ENCODE data around the gene U2SURP.
A peak's percentile ranks its signal among the peaks of the same experiment; 100 is the strongest.

Gene U2SURP

GRCh38 chr3:143001369-143002082, at the start of gene U2SURP:
Gene U2SURP, plus strand, starts transcription at chr3:143001570. Its CDS starts 59 bp downstream, at chr3:143001629.
- peak; percentile 99 for DNase-seq (ENCODE audit: low read depth)

DNA sequence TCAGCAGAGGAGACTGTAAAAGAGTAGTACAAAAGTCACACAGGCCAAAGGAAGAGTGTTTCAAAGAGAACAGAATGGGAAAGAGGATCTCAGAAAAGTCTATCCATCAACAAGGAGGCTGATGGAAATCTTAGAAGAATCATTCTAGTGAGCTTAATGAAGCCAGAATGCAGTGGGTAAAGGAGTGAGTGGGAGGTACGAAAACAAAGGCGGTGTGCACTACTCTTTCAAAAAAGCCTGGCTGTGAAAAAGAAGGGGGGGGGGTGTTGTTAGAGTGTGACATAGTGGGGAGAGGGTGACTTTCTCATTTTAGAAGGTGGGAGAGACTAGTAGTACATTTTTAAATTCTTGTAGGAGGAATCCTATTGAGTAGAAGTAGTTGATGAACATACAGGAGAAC, 49.6 kb upstream of the U2SURP start:
- DNase-seq (ENCODE audit: low read depth) = no peak

DNA sequence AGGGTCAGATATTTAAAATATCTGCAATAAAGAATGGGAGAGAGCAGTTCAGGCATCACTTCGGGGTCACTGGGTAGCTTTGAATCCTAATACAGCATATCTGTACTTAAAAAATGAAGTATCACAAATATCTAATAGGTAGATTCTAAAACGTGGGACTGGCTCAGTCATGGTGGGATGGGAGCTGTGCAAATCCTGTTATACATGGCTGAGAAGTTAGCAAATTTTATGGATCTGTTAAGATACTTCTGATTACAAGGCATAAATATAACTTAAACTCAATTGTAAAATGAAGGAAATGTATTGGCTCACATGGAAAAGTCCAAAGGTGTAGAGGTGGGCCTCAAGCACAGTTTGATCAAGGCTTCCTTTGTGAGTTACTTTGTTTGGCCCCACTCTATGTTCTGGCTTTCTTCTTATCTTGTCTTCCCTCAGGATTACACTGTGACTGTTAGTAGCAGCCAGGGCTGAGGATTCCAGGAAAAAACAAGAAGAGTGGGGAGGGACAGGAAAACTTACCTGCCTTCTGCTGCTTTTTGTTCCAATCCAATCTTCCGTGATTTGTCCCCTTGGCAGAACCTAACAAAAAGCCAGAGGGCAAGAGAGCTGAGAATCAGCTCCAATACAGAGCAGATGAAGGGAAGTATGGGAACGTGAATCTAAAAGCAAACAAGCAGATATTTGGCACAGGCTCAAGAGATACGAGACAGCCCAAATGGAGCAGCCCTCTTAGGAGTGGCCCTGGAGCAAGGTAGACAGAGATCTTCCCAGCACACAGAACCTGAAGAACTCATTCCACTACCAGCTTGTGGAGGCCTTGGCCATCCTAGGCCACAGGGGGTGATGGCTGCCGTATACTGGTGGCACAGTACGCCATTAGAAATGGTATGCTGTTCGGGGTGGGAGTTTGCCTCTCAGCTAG, 48.8 kb upstream of the U2SURP start:
- DNase-seq (ENCODE audit: low read depth) = no peak

- no peak for DNase-seq (ENCODE audit: low read depth)
Observed at GRCh38 chr3:142953443-142953842, 47.9 kb upstream of the U2SURP start.

GRCh38 chr3:142958707-142959106, 42.7 kb upstream of the U2SURP start:
- DNase-seq (ENCODE audit: low read depth) = peak; percentile 47

DNA sequence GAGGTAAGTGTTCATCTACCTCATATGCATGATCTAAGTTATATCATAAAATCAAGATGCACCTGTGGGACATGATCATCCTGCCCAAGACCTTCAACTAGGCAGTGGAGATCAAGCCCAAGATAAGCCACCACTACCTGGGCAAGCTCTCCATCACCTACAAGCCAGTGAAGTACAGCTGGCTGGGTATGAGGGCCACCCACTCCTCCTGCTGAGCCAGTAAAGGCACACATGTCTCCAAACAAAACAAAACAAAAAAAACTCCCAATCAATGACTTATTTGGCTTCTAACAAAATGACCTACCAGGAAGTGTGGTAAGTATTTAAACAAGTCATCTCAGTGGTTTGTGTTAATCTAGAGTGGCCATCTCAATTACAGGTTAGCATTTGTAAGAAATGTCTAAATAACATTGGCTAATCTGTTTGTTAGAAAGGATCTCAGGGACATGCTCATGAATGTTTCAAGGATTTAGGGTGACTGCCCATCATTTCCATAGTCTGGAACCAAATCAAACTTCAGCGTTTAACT, 41.0 kb upstream of the U2SURP start:
- DNase-seq (ENCODE audit: low read depth) = no peak

- no peak for DNase-seq (ENCODE audit: low read depth)
Observed at GRCh38 chr3:142961539-142961938, 39.8 kb upstream of the U2SURP start.

GRCh38 chr3:142962175-142962519, 39.2 kb upstream of the U2SURP start:
- no peak for DNase-seq (ENCODE audit: low read depth)

GRCh38 chr3:142962520-142963233, 38.7 kb upstream of the U2SURP start:
- DNase-seq (ENCODE audit: low read depth) = no peak

GRCh38 chr3:142963234-142963515, 38.2 kb upstream of the U2SURP start:
- no peak for DNase-seq (ENCODE audit: low read depth)

GRCh38 chr3:142963516-142964448, 37.6 kb upstream of the U2SURP start, which contains the start of gene PAQR9:
Gene PAQR9, minus strand, starts transcription at chr3:142963674. Its CDS starts 338 bp downstream, at chr3:142963336.
- DNase-seq (ENCODE audit: low read depth) = peak; percentile 17

DNA sequence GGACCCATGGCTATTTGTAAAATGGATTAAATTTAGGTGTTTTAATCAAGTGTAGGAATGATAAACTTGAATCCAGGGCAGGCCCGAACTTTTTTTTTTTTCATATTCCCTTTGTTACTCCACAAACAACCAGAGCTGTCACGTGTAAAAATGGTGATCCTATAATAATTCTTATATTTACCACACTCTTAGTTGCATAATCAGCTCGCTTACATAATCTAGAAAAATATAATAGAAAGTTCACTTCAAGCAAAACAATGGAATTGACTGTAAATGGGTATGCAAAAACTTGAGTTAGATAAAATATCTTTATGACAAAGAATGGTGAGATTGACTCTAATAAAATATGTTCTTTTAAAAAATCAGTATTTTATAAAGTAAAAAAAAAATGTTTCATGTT, 35.8 kb upstream of the U2SURP start:
- no peak for DNase-seq (ENCODE audit: low read depth)

- no peak for DNase-seq (ENCODE audit: low read depth)
Observed at GRCh38 chr3:142966808-142967207, 34.6 kb upstream of the U2SURP start.

DNA sequence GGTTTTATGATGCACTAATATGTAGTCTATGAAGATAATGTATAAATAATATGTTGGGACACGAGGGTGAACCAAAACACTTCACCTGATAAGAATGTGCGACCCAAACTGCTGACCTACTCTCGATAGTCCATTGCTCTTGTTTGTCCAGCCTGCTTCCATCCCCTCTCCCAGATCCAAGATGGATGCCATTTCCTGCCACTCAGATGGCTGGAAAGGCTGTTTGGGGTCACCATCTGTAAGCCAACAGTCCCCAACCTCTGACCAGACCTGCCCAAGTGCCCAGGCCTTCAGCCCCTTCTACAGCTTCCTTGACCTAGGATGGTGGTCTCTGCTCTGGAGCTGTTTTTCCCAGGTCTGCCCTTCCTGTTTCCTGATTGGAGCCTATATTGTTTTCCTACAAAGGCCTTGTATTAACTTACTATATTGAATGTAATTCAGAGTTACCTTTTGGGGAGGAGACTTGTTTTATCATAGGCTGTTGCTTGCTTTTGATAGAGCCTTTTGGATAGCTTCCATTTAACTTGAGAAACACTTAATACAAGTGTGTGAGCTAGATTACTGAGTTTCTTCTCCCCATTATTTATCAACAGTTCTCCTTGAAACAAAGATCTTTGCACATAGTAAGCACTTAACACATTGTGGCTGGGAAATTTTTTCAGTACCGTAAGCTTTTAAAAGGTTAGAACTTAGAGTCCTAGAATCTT, 32.9 kb upstream of the U2SURP start:
- DNase-seq (ENCODE audit: low read depth) = no peak

- no peak for DNase-seq (ENCODE audit: low read depth)
Observed at GRCh38 chr3:142971431-142971830, 29.9 kb upstream of the U2SURP start.

DNA sequence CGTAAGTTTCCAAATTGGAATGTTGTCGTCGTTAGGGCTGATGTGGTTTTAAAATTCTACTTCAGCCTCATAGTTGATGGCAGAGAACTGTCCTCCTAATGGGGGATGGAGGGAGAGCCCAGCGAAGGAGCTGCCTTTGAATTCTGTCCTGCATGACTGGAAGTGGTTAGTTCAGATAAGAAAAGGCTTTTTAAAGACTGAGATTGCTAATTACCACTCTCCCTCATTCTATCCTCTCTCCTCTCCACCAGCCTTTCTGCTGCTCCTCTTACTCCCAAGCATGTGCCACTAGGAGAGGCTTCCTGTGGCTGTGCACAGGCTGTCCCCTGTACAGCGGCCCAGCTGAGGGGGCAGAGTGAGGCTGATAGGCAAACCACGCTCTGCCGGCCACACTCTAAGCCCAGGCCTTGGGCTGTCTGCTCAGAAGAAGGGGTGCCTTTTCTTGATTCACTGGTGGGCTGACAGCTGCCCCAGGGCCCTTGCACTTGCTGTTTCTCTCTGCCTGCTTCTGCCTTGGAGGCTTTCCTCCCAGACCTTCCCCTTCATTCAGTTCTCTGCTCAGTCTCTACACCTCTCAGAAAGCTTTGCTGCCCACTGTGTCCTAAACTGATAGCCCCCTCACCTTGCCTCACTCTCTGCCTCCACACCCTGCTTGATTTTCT, 29.1 kb upstream of the U2SURP start:
- DNase-seq (ENCODE audit: low read depth) = no peak

DNA sequence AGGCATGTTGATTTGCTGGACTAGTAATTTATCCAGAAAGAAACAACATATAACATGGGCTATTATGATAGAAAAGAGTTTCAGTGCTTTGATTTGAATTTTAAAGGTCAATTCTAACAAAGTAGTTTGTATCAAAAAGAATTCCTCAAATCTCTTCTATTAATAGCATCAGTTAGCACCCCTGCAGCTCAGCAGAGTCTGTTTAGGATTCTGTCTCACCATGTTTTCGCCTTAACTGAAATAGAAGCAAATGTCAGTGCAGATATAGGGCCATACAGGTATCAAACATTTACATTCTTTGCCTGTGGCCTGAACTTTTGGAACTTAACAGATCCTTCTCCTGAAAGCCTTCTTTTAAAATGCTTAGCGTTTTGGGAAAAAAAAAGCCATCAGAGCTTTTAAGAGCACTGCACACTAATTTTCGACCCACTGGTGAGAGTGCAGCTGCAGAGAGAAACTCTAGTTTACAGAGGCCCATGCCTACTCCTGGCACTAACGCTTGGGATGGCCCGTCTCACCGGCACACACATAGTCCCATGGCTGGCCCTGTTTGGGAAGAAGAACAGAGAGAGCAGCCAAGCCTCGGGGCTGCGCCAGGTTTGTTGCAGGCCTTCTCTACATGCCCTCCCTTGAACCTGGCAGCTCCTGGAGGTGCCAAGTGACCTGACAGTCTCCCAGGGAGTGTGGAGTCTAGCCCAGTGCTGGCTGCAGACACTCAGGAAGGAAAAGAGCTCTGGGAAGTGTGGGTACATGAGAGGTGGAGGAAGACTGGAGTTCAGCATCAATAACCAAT, 28.0 kb upstream of the U2SURP start:
- DNase-seq (ENCODE audit: low read depth) = no peak

- no peak for DNase-seq (ENCODE audit: low read depth)
Observed at GRCh38 chr3:142975316-142975995, 25.9 kb upstream of the U2SURP start.

All from EH (cell line).